GM23338 (cell line): ENCODE data around the gene PCK2. TPM values are rescaled to one million over a fixed set of nuclear protein-coding genes. Genes with fewer than 3 reads are reported as not detected.

Source experiments
- ATAC-seq: fragments of 200-7000 bp; cut with Tn5 transposase; 3 replicates; pipeline ENCODE4 v1.9.1; 2020
- DNase-seq: peaks from one replicate; pipeline ENCODE4 v3.0.0-alpha.2; 2015; ENCODE audit warnings: low spot score
- H2AFZ ChIP-seq: fragments of 200-600 bp; sonication (generic); 2 replicates; pipeline ENCODE4 v1.8.0; 2016; ENCODE audit warnings: antibody characterized with exemption, mild to moderate bottlenecking, moderate library complexity
- H3F3A ChIP-seq: fragments of 200-600 bp; sonication (generic); replicated peaks from 2 replicates; pipeline ENCODE4 v1.8.0; 2017; ENCODE audit warnings: antibody characterized with exemption, mixed run types, low read depth
- H3K27ac ChIP-seq: fragments of 200-600 bp; sonication (generic); 2 replicates; pipeline ENCODE4 v1.6.1; 2016; ENCODE audit warnings: low read depth
- H3K27me3 ChIP-seq: fragments of 200-600 bp; sonication (generic); 2 replicates; pipeline ENCODE4 v1.8.0; 2016; ENCODE audit warnings: mild to moderate bottlenecking, mixed run types, moderate library complexity; ENCODE audit not compliant: insufficient read depth
- H3K36me3 ChIP-seq: fragments of 200-600 bp; sonication (generic); 2 replicates; pipeline ENCODE4 v1.8.0; 2016; ENCODE audit warnings: mild to moderate bottlenecking; ENCODE audit not compliant: insufficient read depth
- H3K4me1 ChIP-seq: fragments of 200-600 bp; sonication (generic); 2 replicates; pipeline ENCODE4 v1.8.0; 2016; ENCODE audit warnings: mild to moderate bottlenecking, moderate library complexity; ENCODE audit not compliant: insufficient read depth
- H3K4me2 ChIP-seq: fragments of 200-600 bp; sonication (generic); 2 replicates; pipeline ENCODE4 v1.7.1; 2017; ENCODE audit warnings: mixed run types
- H3K4me3 ChIP-seq: fragments of 200-600 bp; sonication (generic); 2 replicates; pipeline ENCODE4 v1.6.1; 2016; ENCODE audit warnings: mixed run types
- H3K79me2 ChIP-seq: fragments of 200-600 bp; sonication (generic); replicated peaks from 2 replicates; pipeline ENCODE4 v1.8.0; 2017; ENCODE audit warnings: mild to moderate bottlenecking; ENCODE audit not compliant: insufficient read depth
- H3K9me2 ChIP-seq: fragments of 200-600 bp; sonication (generic); 2 replicates; pipeline ENCODE4 v1.8.0; 2017; ENCODE audit not compliant: insufficient read depth
- H4K20me1 ChIP-seq: fragments of 200-600 bp; sonication (generic); replicated peaks from 2 replicates; pipeline ENCODE4 v1.8.0; 2017; ENCODE audit warnings: mild to moderate bottlenecking; ENCODE audit not compliant: insufficient read depth
- H3K27ac Mint-ChIP-seq: 2 replicates; pipeline ENCODE4 v1.8.0; 2020; ENCODE audit warnings: inconsistent platforms, mild to moderate bottlenecking, moderate library complexity, mixed read lengths
- H3K27me3 Mint-ChIP-seq: 3 replicates; pipeline ENCODE4 v1.8.0; 2022; ENCODE audit warnings: low read depth, mild to moderate bottlenecking, moderate library complexity, mixed read lengths, inconsistent platforms; ENCODE audit not compliant: insufficient read depth, poor library complexity
- H3K36me3 Mint-ChIP-seq: 3 replicates; pipeline ENCODE4 v1.8.0; 2021; ENCODE audit warnings: low read depth, mild to moderate bottlenecking, inconsistent platforms, moderate library complexity, mixed read lengths
- H3K4me1 Mint-ChIP-seq: 3 replicates; pipeline ENCODE4 v1.8.0; 2020; ENCODE audit warnings: mild to moderate bottlenecking, inconsistent platforms, mixed read lengths
- H3K4me3 Mint-ChIP-seq: 3 replicates; pipeline ENCODE4 v1.8.0; 2021; ENCODE audit warnings: moderate library complexity, mild to moderate bottlenecking, inconsistent platforms, mixed read lengths
- H3K9me3 Mint-ChIP-seq: 3 replicates; pipeline ENCODE4 v1.8.0; 2020; ENCODE audit warnings: moderate library complexity, mild to moderate bottlenecking, inconsistent platforms, mixed read lengths
- EZH2 ChIP-seq: fragments of 200-600 bp; sonication (generic); IDR thresholded peaks from one replicate; pipeline ENCODE4 v1.8.0; 2017; ENCODE audit warnings: antibody characterized with exemption, mild to moderate bottlenecking, low read depth; ENCODE audit not compliant: unreplicated experiment
- EZH2phosphoT487 ChIP-seq: fragments of 200-600 bp; sonication (generic); IDR thresholded peaks from one replicate; pipeline ENCODE4 v1.8.1; 2018; ENCODE audit warnings: antibody characterized with exemption; ENCODE audit not compliant: unreplicated experiment
- NANOG ChIP-seq: IDR thresholded peaks from 2 replicates; pipeline ENCODE4 v1.6.1; 2016; ENCODE audit warnings: antibody characterized with exemption, borderline replicate concordance
- ZNF331 ChIP-seq: fragments of 250-450 bp; sonication (Bioruptor Pico); IDR thresholded peaks from 2 replicates; pipeline ENCODE4 v1.5.0; 2020; ENCODE audit warnings: low read depth, mild to moderate bottlenecking, moderate library complexity
- polyA plus RNA-seq: library from polyadenylated mRNA; unstranded; fragments of >200 nt; fragmentation: Nextera tagmentation; extraction: Ambion mirVana; gene quantifications from 2 replicates; pipeline ENCODE4 v1.2.1, GENCODE V29; 2016
- total RNA-seq: library from RNA; depleted of rRNA; stranded (reverse); fragments of >200 nt; shearing (Covaris generic); gene quantifications from 2 replicates; pipeline ENCODE4 v1.2.3, GENCODE V29; 2014
- TF ChIP-seq, protein P1 (sequence below): fragments of 250-450 bp; sonication (Bioruptor Pico); IDR thresholded peaks from 2 replicates; pipeline ENCODE4 v1.5.0; 2020; ENCODE audit warnings: mild to moderate bottlenecking, moderate library complexity
- TF ChIP-seq, protein P2 (sequence below): IDR thresholded peaks from 2 replicates; pipeline ENCODE4 v1.6.1; 2016; ENCODE audit warnings: antibody characterized with exemption

Gene PCK2
- total and polyA plus RNA-seq, 2 experiments from 2014 or later: 53.5 to 103 TPM

GRCh38 chr14:24136684-24137528 lies 42.8 kb downstream of the PCK2 start (continued):
- TF ChIP-seq, protein P1, sequence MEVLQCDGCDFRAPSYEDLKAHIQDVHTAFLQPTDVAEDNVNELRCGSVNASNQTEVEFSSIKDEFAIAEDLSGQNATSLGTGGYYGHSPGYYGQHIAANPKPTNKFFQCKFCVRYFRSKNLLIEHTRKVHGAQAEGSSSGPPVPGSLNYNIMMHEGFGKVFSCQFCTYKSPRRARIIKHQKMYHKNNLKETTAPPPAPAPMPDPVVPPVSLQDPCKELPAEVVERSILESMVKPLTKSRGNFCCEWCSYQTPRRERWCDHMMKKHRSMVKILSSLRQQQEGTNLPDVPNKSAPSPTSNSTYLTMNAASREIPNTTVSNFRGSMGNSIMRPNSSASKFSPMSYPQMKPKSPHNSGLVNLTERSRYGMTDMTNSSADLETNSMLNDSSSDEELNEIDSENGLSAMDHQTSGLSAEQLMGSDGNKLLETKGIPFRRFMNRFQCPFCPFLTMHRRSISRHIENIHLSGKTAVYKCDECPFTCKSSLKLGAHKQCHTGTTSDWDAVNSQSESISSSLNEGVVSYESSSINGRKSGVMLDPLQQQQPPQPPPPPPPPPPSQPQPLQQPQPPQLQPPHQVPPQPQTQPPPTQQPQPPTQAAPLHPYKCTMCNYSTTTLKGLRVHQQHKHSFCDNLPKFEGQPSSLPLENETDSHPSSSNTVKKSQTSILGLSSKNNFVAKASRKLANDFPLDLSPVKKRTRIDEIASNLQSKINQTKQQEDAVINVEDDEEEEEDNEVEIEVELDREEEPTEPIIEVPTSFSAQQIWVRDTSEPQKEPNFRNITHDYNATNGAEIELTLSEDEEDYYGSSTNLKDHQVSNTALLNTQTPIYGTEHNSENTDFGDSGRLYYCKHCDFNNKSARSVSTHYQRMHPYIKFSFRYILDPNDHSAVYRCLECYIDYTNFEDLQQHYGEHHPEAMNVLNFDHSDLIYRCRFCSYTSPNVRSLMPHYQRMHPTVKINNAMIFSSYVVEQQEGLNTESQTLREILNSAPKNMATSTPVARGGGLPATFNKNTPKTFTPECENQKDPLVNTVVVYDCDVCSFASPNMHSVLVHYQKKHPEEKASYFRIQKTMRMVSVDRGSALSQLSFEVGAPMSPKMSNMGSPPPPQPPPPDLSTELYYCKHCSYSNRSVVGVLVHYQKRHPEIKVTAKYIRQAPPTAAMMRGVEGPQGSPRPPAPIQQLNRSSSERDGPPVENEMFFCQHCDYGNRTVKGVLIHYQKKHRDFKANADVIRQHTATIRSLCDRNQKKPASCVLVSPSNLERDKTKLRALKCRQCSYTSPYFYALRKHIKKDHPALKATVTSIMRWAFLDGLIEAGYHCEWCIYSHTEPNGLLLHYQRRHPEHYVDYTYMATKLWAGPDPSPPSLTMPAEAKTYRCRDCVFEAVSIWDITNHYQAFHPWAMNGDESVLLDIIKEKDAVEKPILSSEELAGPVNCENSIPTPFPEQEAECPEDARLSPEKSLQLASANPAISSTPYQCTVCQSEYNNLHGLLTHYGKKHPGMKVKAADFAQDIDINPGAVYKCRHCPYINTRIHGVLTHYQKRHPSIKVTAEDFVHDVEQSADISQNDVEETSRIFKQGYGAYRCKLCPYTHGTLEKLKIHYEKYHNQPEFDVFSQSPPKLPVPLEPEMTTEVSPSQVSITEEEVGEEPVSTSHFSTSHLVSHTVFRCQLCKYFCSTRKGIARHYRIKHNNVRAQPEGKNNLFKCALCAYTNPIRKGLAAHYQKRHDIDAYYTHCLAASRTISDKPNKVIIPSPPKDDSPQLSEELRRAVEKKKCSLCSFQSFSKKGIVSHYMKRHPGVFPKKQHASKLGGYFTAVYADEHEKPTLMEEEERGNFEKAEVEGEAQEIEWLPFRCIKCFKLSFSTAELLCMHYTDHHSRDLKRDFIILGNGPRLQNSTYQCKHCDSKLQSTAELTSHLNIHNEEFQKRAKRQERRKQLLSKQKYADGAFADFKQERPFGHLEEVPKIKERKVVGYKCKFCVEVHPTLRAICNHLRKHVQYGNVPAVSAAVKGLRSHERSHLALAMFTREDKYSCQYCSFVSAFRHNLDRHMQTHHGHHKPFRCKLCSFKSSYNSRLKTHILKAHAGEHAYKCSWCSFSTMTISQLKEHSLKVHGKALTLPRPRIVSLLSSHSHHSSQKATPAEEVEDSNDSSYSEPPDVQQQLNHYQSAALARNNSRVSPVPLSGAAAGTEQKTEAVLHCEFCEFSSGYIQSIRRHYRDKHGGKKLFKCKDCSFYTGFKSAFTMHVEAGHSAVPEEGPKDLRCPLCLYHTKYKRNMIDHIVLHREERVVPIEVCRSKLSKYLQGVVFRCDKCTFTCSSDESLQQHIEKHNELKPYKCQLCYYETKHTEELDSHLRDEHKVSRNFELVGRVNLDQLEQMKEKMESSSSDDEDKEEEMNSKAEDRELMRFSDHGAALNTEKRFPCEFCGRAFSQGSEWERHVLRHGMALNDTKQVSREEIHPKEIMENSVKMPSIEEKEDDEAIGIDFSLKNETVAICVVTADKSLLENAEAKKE (CRISPR knock-in tag): no peak

DNA sequence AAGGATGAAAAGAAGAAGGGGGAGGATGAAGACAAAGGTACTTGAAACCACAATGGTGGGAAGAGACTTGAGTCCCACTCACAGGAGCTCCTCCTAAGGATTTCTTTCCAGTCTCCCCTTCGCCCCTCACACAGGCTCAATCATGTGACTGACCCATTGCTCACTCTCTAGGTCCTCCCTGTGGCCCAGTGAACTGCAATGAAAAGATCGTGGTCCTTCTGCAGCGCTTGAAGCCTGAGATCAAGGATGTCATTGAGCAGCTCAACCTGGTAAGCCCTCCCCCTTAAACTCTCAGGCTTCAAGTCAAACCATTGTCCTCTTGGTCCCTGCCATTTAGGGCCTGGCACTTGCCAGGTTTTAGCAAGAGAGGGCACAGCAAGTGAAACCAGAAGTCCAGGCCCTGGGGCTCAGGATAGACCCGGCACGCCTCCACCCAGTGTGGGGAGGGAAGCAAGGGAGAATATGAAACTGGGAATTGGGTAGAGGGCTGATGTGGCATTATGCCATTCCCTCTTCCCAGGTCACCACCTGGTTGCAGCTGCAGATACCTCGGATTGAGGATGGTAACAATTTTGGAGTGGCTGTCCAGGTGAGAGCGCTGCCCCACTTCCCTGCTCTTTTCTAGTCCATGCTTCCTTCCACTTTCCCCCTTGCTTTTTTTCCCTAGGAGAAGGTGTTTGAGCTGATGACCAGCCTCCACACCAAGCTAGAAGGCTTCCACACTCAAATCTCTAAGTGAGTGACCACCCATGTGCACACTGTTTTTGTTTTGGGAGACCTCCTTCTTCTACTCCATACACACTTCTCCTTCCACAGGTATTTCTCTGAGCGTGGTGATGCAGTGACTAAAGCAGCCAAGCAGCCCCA lies 43.7 kb downstream of the PCK2 start:
- Histone ChIP-seq H3K36me3 (peaks cover 14% of the 10 kb centered on the region; the same call in 1 of the 2 replicates), H4K20me1 (peaks cover 9% of the 10 kb centered on the region), H3K27ac (no peak overlapping the region), H2AFZ (no peak overlapping the region), H3K4me1 (peaks cover 25% of the 10 kb centered on the region), H3F3A (peaks cover 33% of the 10 kb centered on the region), H3K4me3 (no peak overlapping the region), H3K27me3 (no peaks in the 10 kb centered on the region), H3K9me2 (no peaks in the 10 kb centered on the region), H3K79me2 (peaks cover 20% of the 10 kb centered on the region), H3K4me2 (peak overlapping the region; percentile 87)
- Mint-ChIP-seq H3K4me3 (peak overlapping the region; percentile 79), H3K27me3 (peaks cover 25% of the 10 kb centered on the region), H3K4me1 (peaks cover 38% of the 10 kb centered on the region), H3K9me3 (no peaks in the 10 kb centered on the region), H3K27ac (no peak overlapping the region), H3K36me3 (peaks cover 36% of the 10 kb centered on the region)
- ATAC-seq: no peak
- TF ChIP-seq EZH2 (no peak), NANOG (no peak), ZNF331 (CRISPR knock-in tag) (no peak), EZH2phosphoT487 (no peak)
- TF ChIP-seq, protein P2, sequence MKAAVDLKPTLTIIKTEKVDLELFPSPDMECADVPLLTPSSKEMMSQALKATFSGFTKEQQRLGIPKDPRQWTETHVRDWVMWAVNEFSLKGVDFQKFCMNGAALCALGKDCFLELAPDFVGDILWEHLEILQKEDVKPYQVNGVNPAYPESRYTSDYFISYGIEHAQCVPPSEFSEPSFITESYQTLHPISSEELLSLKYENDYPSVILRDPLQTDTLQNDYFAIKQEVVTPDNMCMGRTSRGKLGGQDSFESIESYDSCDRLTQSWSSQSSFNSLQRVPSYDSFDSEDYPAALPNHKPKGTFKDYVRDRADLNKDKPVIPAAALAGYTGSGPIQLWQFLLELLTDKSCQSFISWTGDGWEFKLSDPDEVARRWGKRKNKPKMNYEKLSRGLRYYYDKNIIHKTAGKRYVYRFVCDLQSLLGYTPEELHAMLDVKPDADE: no peak
- no peak for DNase-seq
